AG09309 (cell line): ENCODE results near the gene PCNX2.

Experiments used
- DNase-seq: peaks from one replicate; pipeline ENCODE4 v3.0.0-alpha.2; 2010; ENCODE audit warnings: low read depth
- H3K4me3 ChIP-seq: 2 replicates; pipeline ENCODE4 v1.5.1; 2011; ENCODE audit warnings: mild to moderate bottlenecking, low read depth, low read length, moderate library complexity; ENCODE audit not compliant: control insufficient read depth
- CTCF ChIP-seq: IDR thresholded peaks from 2 replicates; pipeline ENCODE4 v1.5.1; 2011; ENCODE audit warnings: mild to moderate bottlenecking, low read depth, low read length, inconsistent platforms; ENCODE audit not compliant: insufficient read depth, control insufficient read depth; ENCODE audit errors: missing control alignments

PCNX2 gene

GRCh38 chr1:233261206-233261605, 34.3 kb downstream of the PCNX2 start:
- TF ChIP-seq CTCF = no peak
- no peak overlapping the region for H3K4me3 ChIP-seq
- DNase-seq = no peak

- TF ChIP-seq CTCF = no peak
- no peak for DNase-seq
- H3K4me3 ChIP-seq = no peak overlapping the region
These were observed 37.7 kb downstream of the PCNX2 start for GRCh38 chr1:233257786-233258185.

GRCh38 chr1:233256789-233257188, 38.7 kb downstream of the PCNX2 start:
- no peak for TF ChIP-seq CTCF
- H3K4me3 ChIP-seq = no peak overlapping the region
- DNase-seq = no peak

- DNase-seq = no peak
- TF ChIP-seq CTCF = no peak
- H3K4me3 ChIP-seq = no peak overlapping the region
These were observed 39.3 kb downstream of the PCNX2 start for GRCh38 chr1:233256191-233256590.

- DNase-seq = no peak
- no peak for TF ChIP-seq CTCF
- H3K4me3 ChIP-seq = no peak overlapping the region
These were observed 40.4 kb downstream of the PCNX2 start for GRCh38 chr1:233255145-233255544.

GRCh38 chr1:233253832-233254331, 41.6 kb downstream of the PCNX2 start:
- no peak for DNase-seq
- TF ChIP-seq CTCF = no peak
- H3K4me3 ChIP-seq = no peak overlapping the region
